ENCODE results near the gene RAB6D. TPM values are rescaled to one million over a fixed set of nuclear protein-coding genes. Genes with fewer than 3 reads are reported as not detected.

RAB6D gene
- total RNA-seq, 1 experiment from 2014 or later, result 0.22 TPM

Other genes starting within 250 kb of the RAB6D start
- gene POTEE, start 154.6 kb downstream of the RAB6D start, total RNA-seq (2021), result 2.1 to 2.6 TPM (median 2.2 TPM) in 3 replicates
- 0.25 to 0.28 TPM in 2 of 3 replicates, not detected in the other for gene TUBA3D, start 112.0 kb upstream of the RAB6D start, total RNA-seq (2021)
- 162 to 179 TPM (median 167 TPM) in 3 replicates for gene MZT2A, start 128.2 kb upstream of the RAB6D start, total RNA-seq (2021)
- gene CCDC74A, start 163.7 kb upstream of the RAB6D start, total RNA-seq (2021), result 11.7 to 16.7 TPM (median 12.6 TPM) in 3 replicates